HUDEP-2 (cell line): ENCODE data around the gene CDH23.

ENCODE experiments used
- DNase-seq, 76 experiments: peaks; one replicate each; lab custom pipeline; 2025; ENCODE audit not compliant: unreplicated experiment in 76 of 76; lab: John Stamatoyannopoulos, UW

Gene CDH23

GRCh38 chr10:71799608-71800453, 403.1 kb downstream of the CDH23 start:
- DNase-seq: no peak

DNA sequence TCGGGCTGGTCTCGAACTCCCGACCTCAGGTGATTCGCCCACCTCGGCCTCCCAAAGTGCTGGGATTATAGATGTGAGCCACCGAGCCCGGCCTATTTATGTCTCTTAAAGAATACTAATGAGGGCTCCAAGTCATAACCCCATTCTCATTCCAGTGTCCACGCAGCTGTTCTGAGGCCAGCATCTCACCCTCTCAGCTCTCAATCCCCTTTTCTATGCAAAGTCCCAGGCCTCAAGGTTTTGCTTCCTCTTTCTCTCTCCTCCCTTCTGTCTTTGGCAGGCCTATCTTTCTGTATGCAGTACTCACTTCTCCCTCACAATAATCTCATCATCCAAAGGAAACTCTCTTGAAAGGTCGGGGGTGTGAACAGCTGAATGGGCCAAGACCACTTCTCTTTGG, 404.6 kb downstream of the CDH23 start:
- peak in 1 of 76 experiments; percentile 10 for DNase-seq

- DNase-seq: no peak
Observed at GRCh38 chr10:71802235-71802634, 405.5 kb downstream of the CDH23 start.

DNA sequence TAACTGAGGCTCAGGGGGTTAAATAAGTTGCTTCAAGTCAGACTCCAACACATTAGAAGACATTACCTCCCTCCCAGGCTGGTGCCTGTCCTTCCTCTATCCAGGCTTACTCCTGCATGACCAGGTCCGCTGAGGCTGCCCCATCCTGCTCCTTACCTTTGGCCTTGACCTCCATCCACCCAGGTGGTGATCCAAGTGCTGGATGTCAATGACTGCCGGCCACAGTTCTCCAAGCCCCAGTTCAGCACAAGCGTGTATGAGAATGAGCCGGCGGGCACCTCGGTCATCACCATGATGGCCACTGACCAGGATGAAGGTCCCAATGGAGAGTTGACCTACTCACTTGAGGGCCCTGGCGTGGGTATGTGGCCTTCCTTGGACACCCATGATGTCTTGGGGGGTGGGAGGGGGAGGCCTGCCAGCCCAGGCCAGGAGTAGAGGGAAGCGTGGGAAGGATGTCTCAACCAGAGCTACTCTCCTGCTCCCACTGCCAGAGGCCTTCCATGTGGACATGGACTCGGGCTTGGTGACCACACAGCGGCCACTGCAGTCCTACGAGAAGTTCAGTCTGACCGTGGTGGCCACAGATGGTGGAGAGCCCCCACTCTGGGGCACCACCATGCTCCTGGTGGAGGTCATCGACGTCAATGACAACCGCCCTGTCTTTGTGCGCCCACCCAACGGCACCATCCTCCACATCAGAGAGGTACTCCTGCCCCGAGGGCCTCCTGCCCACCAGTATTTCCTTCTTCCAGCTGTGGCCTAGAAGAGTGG, 406.2 kb downstream of the CDH23 start:
- DNase-seq: no peak

DNA sequence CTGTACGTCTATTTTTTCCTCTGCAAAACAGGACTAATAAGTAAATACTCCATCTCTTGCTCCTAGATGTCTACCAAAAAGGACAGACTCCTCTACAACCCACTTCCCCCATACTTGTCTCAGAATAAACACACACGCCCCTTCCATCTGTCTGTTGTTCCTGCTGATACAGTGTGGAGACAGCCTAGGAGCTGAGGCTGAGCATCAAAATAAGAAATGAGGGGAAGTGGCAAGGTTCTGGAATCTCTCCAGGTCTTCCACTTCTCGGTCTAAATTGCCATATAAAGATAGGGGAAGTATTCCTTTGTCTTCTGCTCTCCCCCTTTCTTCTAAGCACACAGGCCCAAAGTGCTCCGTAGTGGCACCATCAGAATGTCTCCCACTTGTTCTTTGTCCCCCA, 407.4 kb downstream of the CDH23 start:
- no peak for DNase-seq

DNA sequence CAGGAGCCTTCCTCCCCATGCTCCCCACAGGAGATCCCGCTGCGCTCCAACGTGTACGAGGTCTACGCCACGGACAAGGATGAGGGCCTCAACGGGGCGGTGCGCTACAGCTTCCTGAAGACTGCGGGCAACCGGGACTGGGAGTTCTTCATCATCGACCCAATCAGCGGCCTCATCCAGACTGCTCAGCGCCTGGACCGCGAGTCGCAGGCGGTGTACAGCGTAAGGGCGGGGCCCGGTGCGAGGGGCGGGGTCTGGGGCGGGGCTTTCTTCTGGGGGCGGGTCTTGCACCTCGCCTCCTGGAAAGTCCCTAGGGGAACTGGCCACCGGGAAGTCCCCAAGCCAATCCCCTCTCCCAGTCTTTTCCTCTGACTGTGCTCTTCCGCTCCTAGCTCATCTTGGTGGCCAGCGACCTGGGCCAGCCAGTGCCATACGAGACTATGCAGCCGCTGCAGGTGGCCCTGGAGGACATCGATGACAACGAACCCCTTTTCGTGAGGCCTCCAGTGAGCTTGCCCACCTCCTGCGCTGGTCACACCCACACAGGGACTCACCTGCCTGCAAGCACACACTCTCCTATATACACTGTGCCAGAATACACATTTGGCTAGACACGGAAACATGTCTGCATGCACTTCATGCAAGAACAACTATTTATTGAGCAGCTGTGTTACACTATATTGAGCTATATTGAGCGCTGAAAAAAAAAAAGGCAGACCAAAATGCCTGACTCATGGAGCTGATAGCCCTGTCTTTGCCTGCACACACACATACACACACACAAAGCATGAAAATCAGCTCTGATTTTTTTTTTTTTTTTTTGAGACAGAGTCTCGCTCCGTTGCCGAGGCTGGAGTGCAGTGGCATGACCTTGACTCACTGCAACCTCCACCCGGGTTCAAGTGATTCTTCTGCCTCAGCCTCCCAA, 409.3 kb downstream of the CDH23 start:
- DNase-seq: peak in 1 of 76 experiments; percentile 1

- DNase-seq: no peak
Observed at GRCh38 chr10:71806704-71807556, 410.2 kb downstream of the CDH23 start.

- no peak for DNase-seq
Observed at GRCh38 chr10:71807557-71808510, 411.1 kb downstream of the CDH23 start.

DNA sequence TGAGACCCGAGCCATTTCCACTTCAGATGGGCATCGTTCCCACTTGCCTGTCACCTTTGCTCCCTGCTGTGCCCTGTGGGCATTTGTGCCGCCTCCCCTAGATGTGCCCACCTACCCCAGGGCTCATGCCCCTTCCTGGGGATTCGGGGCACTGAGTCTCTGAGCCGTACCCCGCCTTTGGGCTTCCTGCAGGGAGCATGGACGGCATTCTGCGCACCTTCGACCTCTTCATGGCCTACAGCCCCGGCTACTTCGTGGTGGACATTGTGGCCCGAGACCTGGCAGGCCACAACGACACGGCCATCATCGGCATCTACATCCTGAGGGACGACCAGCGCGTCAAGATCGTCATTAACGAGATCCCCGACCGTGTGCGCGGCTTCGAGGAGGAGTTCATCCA, 412.9 kb downstream of the CDH23 start:
- no peak for DNase-seq

DNA sequence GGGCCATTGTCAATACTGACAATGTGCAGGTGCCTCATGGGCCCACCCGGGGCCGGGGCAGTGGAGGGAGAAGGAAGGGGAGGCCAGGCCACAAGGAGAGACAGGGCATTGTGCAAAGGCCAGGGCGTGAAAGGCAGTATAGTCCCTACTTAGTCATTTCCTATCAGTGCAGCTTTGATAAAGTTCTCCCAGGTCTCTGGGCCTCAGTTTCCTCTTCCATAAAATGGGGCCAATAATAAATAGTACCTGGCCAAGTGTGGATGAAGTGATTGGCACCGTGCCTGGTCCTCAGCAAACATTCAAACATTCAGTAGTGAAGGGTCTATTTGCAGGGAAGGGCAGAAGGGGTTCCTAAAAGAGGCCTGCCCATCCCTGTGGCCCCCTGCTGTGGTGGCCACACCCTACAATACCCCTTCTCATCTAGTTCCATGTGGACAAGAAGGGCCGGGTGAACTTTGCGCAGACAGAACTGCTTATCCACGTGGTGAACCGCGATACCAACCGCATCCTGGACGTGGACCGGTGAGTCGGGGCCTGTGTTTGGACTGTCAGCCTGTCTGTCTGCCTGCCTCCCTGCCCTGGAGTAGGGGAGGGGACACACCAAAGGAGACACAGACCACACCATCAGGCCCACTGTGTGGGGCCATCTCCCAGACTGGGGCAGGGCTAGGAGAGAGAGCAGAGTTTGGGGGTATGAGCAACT, 413.5 kb downstream of the CDH23 start:
- DNase-seq: no peak

DNA sequence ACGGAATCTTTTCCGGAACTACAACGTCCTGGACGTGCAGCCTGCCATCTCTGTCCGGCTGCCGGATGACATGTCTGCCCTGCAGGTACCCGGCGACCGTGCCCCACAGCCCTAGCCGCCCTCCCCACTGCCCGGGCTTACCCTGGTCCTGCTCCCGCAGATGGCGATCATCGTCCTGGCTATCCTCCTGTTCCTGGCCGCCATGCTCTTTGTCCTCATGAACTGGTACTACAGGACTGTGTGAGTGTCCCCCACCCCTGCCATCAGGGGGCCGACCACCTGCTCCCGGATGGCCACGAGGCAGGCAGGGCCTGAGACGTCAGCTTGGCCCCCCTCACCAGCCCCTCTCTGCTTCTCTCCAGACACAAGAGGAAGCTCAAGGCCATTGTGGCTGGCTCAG, 414.6 kb downstream of the CDH23 start:
- no peak for DNase-seq

GRCh38 chr10:71812016-71812912, 415.5 kb downstream of the CDH23 start:
- peak in 58 of 76 experiments; percentile 2 to 77 (median 45) for DNase-seq

GRCh38 chr10:71812913-71813590, 416.3 kb downstream of the CDH23 start:
- no peak for DNase-seq

GRCh38 chr10:71814922-71815411, 418.2 kb downstream of the CDH23 start:
- no peak for DNase-seq

DNA sequence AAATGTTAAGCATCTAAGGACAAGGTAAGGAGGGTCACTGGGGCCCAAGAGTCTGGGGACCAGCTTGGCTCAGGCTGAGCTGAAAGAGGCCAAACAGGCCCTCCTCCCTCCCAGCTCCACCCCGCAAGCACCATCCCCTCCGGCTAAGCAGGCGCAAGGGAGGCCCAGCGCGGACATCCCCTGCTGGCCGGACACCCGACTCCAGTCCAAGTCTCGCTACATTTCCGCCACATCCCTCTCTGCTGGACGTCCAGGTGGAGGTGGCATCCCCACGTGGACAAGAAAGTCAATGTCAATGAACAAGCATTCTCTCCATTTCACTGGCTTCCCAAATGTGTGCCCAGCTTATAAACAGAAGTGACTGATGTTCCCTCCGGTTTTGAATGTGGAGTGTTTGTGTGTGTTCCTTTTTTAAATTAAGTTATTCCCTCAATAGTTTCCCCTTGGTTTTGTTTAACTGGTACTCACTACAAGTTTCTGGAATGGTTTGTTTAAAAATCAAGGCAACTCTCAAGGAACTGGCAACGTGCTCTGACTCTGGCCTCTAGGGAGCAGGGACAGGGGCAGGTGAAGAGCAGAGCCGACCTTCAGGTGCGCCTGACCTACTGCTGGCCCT, 418.9 kb downstream of the CDH23 start:
- no peak for DNase-seq

GRCh38 chr10:71816421-71816851, 419.7 kb downstream of the CDH23 start:
- DNase-seq: no peak
